ENCODE measurements around the gene SCN1A. TPM values are rescaled to one million over a fixed set of nuclear protein-coding genes. Genes with fewer than 3 reads are reported as not detected.

Gene SCN1A
- total and polyA plus RNA-seq, 2 experiments from 2014 or later: 1.2 to 1.3 TPM

DNA sequence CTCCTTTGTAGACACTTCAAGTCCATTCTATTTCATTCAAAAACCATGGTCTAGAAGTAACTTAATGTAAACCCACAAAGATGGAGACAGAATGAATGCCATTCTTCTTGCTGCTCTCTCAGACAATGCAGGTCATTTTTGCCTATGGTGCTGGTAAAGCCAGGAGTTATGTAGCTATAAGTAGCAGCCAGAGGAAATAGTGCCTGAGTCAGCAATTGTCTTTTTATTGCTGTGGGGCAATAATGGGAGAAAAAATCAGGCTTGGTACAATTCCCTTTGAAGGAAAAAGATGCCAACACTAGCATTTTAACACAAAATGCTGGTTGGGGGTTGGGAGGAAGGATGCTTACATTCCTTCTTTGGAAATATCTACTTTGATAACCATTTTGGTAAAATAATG, 43.5 kb downstream of the SCN1A start (continued):
- TF ChIP-seq ZNF114 (CRISPR knock-in tag; IDR thresholded peaks at IDR 0.05) (no peak), JUNB (IDR thresholded peaks at IDR 0.05; ENCODE audit: unreplicated experiment) (no peak), EZH2 (IDR thresholded peaks at IDR 0.05; ENCODE audit: low read depth, unreplicated experiment) (no peak)

DNA sequence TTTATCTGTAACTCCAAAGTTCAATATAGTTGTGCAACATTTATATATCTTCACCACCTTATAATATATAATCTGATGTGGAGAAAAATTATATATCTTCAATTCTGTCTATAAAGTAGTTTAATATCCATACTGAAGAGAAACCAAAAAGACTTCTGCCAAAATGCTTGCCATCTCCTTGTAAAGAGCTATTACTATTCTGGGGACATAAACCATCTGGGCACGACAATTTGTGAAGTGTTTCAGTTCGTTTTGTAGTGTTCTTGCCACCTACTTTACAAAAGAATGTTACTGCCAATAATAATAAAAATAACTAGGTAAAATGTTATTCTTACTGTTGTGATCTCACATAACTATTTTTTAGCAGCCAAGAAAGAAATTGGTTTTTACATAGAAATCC, 45.1 kb downstream of the SCN1A start:
- H3K4me2 ChIP-seq: no peak overlapping the region
- H2AFZ ChIP-seq: no peak overlapping the region
- Mint-ChIP-seq H3K4me3 (no peak overlapping the region), H3K27ac (no peak overlapping the region), H3K9me3 (no peaks in the 10 kb centered on the region), H3K4me1 (no peaks in the 10 kb centered on the region), H3K36me3 (ENCODE audit: low read depth) (no peaks in the 10 kb centered on the region), H3K27me3 (ENCODE audit: insufficient read depth, low read depth, poor library complexity) (peaks cover 1% of the 10 kb centered on the region)
- no peaks in the 10 kb centered on the region for H3K36me3 ChIP-seq (ENCODE audit: insufficient read depth)
- H3K4me1 ChIP-seq (ENCODE audit: insufficient read depth): no peaks in the 10 kb centered on the region
- no peaks in the 10 kb centered on the region for H3F3A ChIP-seq (replicated peaks; ENCODE audit: low read depth)
- H3K4me3 ChIP-seq: no peak overlapping the region
- TF ChIP-seq ZNF331 (CRISPR knock-in tag; IDR thresholded peaks at IDR 0.05; ENCODE audit: low read depth) (no peak), JUNB (IDR thresholded peaks at IDR 0.05; ENCODE audit: unreplicated experiment) (no peak), NANOG (IDR thresholded peaks at IDR 0.05; ENCODE audit: borderline replicate concordance) (no peak), EZH2phosphoT487 (IDR thresholded peaks at IDR 0.05; ENCODE audit: unreplicated experiment) (no peak), CREB1 (CRISPR knock-in tag; IDR thresholded peaks at IDR 0.05; ENCODE audit: low read depth) (no peak), POLR2AphosphoS5 (IDR thresholded peaks at IDR 0.05; ENCODE audit: low read depth) (no peak), ZNF114 (CRISPR knock-in tag; IDR thresholded peaks at IDR 0.05) (no peak), STAT1 (IDR thresholded peaks at IDR 0.05; ENCODE audit: unreplicated experiment) (no peak), EZH2 (IDR thresholded peaks at IDR 0.05; ENCODE audit: low read depth, unreplicated experiment) (no peak)
- TF ChIP-seq, protein P1, sequence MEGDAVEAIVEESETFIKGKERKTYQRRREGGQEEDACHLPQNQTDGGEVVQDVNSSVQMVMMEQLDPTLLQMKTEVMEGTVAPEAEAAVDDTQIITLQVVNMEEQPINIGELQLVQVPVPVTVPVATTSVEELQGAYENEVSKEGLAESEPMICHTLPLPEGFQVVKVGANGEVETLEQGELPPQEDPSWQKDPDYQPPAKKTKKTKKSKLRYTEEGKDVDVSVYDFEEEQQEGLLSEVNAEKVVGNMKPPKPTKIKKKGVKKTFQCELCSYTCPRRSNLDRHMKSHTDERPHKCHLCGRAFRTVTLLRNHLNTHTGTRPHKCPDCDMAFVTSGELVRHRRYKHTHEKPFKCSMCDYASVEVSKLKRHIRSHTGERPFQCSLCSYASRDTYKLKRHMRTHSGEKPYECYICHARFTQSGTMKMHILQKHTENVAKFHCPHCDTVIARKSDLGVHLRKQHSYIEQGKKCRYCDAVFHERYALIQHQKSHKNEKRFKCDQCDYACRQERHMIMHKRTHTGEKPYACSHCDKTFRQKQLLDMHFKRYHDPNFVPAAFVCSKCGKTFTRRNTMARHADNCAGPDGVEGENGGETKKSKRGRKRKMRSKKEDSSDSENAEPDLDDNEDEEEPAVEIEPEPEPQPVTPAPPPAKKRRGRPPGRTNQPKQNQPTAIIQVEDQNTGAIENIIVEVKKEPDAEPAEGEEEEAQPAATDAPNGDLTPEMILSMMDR (conservative IDR thresholded peaks at IDR 0.05; ENCODE audit: low read depth in 2 of 2): no peak
- TF ChIP-seq, protein P2, sequence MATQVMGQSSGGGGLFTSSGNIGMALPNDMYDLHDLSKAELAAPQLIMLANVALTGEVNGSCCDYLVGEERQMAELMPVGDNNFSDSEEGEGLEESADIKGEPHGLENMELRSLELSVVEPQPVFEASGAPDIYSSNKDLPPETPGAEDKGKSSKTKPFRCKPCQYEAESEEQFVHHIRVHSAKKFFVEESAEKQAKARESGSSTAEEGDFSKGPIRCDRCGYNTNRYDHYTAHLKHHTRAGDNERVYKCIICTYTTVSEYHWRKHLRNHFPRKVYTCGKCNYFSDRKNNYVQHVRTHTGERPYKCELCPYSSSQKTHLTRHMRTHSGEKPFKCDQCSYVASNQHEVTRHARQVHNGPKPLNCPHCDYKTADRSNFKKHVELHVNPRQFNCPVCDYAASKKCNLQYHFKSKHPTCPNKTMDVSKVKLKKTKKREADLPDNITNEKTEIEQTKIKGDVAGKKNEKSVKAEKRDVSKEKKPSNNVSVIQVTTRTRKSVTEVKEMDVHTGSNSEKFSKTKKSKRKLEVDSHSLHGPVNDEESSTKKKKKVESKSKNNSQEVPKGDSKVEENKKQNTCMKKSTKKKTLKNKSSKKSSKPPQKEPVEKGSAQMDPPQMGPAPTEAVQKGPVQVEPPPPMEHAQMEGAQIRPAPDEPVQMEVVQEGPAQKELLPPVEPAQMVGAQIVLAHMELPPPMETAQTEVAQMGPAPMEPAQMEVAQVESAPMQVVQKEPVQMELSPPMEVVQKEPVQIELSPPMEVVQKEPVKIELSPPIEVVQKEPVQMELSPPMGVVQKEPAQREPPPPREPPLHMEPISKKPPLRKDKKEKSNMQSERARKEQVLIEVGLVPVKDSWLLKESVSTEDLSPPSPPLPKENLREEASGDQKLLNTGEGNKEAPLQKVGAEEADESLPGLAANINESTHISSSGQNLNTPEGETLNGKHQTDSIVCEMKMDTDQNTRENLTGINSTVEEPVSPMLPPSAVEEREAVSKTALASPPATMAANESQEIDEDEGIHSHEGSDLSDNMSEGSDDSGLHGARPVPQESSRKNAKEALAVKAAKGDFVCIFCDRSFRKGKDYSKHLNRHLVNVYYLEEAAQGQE (IDR thresholded peaks at IDR 0.05; ENCODE audit: unreplicated experiment): no peak
- TF ChIP-seq, protein P3, sequence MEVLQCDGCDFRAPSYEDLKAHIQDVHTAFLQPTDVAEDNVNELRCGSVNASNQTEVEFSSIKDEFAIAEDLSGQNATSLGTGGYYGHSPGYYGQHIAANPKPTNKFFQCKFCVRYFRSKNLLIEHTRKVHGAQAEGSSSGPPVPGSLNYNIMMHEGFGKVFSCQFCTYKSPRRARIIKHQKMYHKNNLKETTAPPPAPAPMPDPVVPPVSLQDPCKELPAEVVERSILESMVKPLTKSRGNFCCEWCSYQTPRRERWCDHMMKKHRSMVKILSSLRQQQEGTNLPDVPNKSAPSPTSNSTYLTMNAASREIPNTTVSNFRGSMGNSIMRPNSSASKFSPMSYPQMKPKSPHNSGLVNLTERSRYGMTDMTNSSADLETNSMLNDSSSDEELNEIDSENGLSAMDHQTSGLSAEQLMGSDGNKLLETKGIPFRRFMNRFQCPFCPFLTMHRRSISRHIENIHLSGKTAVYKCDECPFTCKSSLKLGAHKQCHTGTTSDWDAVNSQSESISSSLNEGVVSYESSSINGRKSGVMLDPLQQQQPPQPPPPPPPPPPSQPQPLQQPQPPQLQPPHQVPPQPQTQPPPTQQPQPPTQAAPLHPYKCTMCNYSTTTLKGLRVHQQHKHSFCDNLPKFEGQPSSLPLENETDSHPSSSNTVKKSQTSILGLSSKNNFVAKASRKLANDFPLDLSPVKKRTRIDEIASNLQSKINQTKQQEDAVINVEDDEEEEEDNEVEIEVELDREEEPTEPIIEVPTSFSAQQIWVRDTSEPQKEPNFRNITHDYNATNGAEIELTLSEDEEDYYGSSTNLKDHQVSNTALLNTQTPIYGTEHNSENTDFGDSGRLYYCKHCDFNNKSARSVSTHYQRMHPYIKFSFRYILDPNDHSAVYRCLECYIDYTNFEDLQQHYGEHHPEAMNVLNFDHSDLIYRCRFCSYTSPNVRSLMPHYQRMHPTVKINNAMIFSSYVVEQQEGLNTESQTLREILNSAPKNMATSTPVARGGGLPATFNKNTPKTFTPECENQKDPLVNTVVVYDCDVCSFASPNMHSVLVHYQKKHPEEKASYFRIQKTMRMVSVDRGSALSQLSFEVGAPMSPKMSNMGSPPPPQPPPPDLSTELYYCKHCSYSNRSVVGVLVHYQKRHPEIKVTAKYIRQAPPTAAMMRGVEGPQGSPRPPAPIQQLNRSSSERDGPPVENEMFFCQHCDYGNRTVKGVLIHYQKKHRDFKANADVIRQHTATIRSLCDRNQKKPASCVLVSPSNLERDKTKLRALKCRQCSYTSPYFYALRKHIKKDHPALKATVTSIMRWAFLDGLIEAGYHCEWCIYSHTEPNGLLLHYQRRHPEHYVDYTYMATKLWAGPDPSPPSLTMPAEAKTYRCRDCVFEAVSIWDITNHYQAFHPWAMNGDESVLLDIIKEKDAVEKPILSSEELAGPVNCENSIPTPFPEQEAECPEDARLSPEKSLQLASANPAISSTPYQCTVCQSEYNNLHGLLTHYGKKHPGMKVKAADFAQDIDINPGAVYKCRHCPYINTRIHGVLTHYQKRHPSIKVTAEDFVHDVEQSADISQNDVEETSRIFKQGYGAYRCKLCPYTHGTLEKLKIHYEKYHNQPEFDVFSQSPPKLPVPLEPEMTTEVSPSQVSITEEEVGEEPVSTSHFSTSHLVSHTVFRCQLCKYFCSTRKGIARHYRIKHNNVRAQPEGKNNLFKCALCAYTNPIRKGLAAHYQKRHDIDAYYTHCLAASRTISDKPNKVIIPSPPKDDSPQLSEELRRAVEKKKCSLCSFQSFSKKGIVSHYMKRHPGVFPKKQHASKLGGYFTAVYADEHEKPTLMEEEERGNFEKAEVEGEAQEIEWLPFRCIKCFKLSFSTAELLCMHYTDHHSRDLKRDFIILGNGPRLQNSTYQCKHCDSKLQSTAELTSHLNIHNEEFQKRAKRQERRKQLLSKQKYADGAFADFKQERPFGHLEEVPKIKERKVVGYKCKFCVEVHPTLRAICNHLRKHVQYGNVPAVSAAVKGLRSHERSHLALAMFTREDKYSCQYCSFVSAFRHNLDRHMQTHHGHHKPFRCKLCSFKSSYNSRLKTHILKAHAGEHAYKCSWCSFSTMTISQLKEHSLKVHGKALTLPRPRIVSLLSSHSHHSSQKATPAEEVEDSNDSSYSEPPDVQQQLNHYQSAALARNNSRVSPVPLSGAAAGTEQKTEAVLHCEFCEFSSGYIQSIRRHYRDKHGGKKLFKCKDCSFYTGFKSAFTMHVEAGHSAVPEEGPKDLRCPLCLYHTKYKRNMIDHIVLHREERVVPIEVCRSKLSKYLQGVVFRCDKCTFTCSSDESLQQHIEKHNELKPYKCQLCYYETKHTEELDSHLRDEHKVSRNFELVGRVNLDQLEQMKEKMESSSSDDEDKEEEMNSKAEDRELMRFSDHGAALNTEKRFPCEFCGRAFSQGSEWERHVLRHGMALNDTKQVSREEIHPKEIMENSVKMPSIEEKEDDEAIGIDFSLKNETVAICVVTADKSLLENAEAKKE (CRISPR knock-in tag; IDR thresholded peaks at IDR 0.05): no peak
- TF ChIP-seq, protein P4, sequence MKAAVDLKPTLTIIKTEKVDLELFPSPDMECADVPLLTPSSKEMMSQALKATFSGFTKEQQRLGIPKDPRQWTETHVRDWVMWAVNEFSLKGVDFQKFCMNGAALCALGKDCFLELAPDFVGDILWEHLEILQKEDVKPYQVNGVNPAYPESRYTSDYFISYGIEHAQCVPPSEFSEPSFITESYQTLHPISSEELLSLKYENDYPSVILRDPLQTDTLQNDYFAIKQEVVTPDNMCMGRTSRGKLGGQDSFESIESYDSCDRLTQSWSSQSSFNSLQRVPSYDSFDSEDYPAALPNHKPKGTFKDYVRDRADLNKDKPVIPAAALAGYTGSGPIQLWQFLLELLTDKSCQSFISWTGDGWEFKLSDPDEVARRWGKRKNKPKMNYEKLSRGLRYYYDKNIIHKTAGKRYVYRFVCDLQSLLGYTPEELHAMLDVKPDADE (IDR thresholded peaks at IDR 0.05): no peak
- no peaks in the 10 kb centered on the region for H3K27me3 ChIP-seq (ENCODE audit: insufficient read depth)
- H3K27ac ChIP-seq (ENCODE audit: low read depth): no peak overlapping the region
- no peak for ATAC-seq
- H3K9me2 ChIP-seq (ENCODE audit: insufficient read depth): no peaks in the 10 kb centered on the region
- H4K20me1 ChIP-seq (replicated peaks; ENCODE audit: insufficient read depth): no peaks in the 10 kb centered on the region
- H3K79me2 ChIP-seq (replicated peaks; ENCODE audit: insufficient read depth): no peaks in the 10 kb centered on the region
- DNase-seq (ENCODE audit: low spot score): no peak

Data from GM23338 (cell line).